ENCODE results near the gene SAPCD2.

SAPCD2 gene

DNA sequence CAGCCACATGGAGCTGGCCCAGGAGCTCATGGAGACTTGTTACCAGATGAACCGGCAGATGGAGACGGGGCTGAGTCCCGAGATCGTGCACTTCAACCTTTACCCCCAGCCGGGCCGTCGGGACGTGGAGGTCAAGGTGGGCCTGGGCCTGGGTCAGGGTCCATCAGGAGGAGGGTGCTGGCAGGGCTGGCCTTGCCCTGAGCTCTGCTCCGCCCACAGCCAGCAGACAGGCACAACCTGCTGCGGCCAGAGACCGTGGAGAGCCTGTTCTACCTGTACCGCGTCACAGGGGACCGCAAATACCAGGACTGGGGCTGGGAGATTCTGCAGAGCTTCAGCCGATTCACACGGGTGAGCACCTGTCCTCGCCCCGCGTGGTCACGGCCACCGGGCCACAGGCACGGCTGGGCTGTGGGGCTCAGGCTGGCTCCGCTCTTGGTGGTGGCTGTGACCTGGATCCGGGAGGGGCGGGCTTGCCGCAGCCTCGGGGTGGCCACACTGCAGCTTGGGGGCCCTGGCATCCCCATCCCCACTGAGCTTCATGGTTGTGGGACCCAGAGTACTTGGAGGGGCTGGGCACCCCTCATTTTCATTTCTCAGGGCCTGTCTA is 37.1 kb upstream of the SAPCD2 start:
- DNase-seq (ENCODE audit: low spot score), result no peak

DNA sequence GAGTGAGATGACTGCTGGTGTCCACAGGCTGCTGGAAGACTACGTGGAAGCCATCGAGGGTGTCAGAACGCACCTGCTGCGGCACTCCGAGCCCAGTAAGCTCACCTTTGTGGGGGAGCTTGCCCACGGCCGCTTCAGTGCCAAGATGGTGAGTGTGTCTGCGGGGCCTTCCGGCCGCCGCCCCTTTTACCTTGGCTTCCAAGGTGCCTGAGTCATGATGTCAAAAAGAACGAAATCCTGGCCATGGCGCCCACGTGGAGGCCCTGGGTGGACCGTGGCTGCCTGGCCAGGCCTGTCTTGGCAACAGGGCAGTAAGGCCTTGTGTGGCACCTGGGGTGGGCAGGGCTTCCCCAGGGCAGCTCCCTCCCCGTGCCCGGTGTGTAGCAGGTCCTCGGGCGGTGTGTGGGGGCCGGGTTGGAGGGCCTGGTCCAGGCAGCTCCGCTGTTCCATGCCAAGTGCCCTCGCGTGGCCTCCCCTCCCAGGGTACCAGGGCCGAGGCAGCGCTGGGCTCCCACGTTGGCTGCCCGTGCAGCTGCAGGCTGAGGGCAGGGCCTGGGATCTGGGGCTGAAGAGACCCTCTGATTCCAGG is 36.4 kb upstream of the SAPCD2 start:
- no peak for DNase-seq (ENCODE audit: low spot score)

DNA sequence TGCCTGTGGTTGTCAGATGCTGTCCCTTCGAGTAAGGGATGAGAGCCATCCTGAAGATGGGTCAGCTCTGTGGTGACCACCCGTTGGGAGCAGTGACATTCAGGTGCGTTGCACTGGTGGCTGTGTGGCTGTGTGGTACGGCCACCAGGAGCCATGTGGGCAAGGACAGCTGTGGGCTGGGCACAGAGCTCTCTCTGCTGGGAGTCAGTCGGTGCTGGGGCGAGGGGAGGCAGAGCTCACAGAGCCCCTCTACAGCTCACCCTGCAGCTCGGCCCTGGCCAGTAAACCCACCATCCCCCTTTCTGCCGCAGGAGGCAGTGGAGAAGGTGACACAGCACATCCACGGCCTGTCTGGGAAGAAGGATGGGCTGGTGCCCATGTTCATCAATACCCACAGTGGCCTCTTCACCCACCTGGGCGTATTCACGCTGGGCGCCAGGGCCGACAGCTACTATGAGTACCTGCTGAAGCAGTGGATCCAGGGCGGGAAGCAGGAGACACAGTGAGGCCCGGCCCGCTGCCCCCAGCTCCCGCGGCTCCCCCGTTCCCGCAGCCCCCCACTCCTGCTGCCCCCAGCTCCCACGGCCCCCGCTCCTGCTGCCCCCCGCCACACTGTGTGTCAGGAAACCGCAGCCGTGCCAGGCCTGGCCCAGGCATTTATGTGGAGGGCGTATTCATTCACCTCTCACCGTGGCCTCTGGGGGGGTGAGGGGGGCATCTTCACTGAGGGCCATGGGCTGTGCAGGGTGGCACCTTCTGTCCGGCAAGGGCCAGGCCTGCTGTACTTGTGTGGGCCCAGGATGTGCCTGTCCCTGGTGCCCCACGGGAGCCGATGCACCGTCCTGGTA is 35.7 kb upstream of the SAPCD2 start:
- DNase-seq (ENCODE audit: low spot score), result no peak

DNA sequence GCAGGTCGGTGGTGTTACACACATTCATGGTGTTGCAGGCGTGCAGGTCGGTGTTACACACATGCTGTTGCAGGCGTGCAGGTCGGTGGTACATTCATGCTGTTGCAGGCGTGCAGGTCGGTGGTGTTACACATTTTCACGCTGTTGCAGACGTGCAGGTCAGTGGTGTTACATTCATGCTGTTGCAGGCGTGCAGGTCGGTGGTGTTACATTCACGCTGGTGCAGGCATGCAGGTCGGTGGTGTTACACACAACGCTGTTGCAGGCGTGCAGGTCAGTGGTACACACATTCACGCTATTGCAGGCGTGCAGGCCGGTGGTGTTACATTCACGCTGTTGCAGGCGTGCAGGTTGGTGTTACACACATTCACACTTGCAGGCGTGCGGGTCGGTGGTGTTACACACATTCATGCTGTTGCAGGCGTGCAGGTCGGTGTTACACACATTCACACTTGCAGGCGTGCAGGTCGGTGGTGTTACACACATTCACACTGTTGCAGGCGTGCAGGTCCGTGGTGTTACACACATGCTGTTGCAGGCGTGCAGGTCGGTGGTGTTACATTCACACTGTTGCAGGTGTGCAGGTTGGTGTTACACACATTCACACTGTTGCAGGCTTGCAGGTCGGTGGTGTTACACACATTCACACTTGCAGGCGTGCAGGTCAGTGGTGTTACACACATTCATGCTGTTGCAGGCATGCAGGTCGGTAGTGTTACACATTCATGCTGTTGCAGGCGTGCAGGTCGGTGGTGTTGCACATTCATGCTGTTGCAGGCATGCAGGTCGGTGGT is 33.0 kb upstream of the SAPCD2 start:
- DNase-seq (ENCODE audit: low spot score), result no peak

DNA sequence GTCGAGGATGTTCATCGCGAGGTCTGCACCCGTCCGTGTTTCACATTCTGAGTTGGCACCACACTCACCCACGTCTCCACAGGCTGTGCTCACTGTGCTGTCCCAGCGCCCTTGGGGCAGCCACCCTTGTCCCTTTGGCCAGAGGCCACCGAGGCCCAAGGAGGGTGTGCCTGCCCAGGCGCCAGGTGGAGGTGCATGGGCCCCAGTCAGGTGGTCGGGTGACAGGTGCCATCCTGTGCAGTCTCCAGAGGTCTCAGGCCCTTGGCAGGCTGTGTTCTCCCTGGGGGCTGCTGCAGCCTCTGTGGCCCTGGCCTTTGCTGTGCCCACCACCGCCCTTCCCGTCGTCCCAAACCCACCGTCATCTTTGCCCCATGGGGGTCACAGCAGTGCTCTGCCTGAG is 28.9 kb upstream of the SAPCD2 start:
- DNase-seq (ENCODE audit: low spot score), result no peak

DNA sequence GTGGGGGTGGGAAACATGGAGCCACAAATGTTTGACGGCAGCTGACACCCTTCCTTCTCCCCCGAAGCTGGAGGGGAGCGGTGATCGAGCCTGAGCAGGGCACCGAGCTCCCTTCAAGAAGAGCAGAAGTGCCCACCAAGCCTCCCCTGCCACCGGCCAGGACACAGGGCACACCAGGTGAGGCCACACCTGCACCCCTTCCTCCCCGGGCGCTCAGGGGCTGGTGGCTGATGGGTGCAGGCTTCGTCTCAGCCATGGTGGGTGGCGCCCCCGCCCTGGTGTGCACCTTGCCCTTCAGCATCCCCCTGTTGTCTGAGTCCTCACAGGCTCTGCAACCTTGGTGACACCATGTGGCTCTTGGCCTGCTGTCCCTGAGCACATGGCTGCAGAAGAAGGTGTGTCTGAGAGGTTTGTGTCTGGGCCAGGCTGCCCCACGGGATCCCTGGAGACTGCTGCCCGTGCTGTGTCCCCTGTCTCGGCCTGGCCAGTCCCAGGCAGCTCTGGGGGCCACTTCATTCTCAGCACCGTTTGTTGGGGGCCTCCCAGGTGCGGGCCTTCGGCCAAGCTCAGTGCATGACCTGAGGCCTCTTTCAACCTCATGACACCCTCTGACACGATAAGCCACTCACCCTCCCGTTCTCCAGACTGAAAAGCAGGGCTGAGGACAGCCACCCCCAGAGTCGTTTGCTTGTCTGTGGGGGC is 27.6 kb upstream of the SAPCD2 start:
- no peak for DNase-seq (ENCODE audit: low spot score)

DNA sequence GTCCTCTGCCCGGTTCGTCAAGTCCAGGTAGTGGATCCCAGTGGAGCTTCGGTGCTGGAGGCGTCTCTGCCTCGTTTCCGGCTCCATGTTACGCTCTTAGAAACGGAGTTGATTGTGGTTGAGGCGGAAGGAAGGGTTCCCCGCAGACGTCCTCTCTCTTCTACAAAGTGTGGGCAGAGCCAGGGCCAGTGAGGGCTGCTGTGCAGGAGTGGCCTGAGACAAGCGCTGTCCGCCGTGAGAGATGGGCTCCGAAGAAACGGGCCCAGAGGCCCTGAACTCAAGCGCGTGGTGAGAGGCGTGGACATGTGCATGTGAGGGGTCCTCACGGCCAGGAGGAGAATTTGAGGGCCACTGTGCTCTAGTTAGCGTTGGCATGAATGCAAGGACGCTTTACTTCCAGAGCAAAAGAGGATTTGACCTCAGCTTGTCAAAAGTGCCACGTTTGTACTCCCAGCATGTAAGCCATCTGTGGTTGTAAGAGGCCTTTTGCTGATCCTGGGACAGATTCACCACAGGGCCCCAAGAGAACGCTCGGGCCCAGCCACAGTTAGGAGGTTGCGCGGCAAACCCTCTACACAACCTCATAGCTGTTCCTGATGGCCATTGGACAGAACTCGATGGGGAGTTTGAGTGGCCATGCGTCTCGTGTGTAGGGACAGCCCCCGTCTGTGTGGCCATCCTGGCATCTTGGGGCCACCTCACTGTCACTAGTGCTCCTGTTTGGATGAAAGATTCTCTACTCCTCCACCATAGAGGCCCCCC is 26.6 kb upstream of the SAPCD2 start:
- DNase-seq (ENCODE audit: low spot score), result no peak

DNA sequence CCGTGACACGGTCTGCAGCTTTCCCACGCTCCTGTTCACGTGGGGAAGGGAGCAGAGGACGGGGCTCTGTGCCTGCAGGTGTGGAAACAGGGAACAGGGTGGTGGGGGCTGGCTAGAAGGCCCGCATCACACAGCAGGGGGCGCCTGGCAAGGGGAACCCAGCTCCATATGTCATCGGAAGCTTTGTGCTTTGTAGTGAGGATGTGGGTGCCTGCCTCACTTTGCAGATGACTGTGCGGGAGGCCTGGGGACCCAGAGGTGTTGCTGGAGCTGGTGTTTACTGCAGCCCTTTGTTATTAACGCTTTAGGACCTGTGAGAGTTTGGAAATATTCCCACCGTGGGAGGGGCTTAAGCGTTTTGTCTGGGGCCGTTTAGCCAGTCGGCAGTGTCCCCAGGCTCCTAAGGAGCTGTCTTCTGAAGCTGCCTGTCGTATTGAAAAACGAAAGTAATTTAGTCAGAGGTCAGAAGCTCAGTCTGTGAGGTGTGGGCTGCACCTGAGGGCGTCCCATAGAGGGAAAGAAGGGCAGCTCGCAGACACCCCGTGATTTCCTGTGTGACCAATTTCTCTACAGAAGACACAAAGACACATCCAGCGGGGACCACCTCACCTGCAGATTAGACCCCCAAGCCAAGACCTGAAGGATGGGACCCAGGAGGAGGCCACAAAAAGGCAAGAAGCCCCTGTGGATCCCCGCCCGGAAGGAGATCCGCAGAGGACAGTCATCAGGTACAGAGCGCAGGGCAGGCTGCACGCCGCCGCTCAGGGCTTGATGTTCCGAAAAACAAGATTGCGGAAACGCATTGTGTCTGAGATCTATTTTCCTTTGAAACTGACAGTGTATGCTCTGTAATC is 25.5 kb upstream of the SAPCD2 start:
- DNase-seq (ENCODE audit: low spot score), result no peak

DNA sequence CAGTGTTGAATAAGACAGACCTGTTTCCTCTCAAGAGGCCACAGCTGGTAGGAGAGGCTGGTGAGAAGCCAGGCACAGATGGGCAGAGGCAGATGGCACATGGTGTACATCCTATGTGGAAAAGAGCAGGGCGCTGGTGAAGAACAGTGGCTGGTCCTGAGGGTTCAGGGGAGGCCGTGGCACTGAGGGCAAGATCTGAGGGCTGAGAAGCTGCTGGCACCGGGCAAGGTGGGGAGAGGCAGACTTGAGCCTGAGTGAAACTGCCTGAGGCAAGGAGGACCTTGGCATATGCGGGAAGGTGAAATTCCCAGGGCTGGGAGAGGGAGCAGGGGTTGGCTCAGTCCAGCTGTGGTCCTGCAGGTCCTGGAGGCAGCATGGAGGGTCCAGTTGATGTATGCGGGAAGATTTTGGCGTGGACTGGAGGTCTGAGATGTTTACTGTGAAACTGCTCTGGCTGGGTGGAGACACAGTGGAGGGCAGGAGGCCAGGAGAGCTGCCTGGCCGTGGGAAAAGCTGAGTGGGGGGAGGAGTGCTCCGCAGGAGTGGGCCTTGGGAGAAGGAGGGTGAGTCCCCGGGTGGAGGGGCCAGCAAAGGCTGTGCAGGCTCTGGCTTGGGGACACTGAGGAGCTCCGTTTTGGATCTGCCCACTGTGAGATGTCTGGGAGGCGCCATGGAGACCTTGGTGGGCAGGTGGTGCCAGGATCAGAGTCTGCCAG is 19.0 kb upstream of the SAPCD2 start:
- no peak for DNase-seq (ENCODE audit: low spot score)

DNA sequence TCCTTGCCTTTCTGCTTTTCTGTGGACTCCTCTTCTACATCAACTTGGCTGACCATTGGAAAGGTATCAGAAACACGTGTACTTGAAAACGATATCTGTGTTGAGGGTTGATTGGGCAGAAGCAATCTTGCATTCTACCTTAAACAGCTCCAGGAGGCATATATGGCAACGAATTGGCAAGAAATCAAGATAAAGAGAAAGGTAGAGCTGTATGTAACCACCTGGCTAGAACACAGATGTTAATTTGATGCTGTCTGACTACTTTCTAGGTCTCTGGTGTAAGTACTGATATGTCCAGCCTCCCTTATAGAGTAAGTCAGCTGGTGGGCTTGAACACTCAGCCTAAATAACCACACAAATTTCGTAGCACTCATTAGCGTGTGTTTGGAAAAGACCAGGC is 17.8 kb upstream of the SAPCD2 start:
- DNase-seq (ENCODE audit: low spot score), result no peak

DNA sequence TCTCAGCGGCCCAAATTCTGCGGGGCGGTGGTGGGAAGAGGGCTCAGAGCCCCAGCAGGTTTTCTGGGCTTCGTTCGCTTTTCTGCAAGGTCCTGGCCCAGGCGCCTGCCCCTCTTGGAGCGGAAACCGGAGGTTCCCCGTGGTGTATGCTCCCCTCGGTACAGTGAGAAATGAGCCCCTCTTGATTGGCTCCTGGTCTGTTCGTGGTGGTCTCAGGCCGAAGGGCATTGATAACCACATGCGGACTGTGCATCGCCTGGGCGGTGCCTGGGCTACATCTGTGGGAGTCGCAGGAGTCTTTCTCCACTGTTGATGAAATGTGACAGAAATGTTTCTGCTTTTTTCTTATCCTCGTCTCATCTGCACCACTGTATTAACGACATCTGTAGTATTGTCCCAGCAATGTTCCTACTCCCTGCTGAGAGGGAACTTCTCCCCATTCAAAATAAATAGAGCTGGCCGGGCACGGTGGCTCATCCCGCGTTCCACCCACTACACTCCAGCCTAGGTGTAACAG is 17.1 kb upstream of the SAPCD2 start:
- DNase-seq (ENCODE audit: low spot score), result no peak

DNA sequence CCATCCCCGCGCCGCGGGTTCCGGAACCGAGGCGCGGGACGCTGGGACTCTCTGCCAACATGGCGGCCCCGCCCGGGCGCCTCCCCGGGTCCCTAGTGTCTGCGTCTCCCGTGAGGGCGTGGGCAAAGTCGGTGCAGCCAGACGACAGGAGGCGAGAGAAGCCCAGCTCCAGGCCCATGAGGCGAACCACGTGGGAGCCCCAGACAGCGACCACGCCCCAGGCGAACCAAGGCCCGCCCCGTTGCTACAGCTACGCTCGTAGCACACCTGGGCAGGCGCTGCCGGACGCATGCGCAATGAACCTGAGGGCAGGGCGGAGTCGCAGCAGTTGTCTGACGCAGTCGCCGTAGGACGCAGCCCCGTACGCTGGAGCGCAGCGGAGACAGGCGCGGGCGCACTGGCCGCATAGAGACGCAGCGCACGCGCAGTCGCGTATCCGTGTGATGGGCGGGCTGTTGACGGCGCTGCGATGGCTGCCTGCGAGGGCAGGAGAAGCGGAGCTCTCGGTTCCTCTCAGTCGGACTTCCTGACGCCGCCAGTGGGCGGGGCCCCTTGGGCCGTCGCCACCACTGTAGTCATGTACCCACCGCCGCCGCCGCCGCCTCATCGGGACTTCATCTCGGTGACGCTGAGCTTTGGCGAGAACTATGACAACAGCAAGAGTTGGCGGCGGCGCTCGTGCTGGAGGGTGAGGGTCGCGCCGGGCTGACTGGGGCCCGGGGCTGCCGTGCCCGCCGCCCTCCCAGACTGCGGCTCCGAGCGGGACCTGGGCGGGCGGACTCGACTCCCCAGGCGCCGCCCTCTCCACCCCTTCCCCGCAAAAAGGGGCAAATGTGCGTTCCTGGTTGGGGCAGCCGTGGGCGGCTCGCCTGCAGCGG is 16.4 kb upstream of the SAPCD2 start, which contains the start of gene MAN1B1:
Gene MAN1B1 (plus strand): TSS at position 455 of the 878 bp plus-strand sequence. CDS start 15 bp downstream, at position 470.
- DNase-seq (ENCODE audit: low spot score), result peak; percentile 100

DNA sequence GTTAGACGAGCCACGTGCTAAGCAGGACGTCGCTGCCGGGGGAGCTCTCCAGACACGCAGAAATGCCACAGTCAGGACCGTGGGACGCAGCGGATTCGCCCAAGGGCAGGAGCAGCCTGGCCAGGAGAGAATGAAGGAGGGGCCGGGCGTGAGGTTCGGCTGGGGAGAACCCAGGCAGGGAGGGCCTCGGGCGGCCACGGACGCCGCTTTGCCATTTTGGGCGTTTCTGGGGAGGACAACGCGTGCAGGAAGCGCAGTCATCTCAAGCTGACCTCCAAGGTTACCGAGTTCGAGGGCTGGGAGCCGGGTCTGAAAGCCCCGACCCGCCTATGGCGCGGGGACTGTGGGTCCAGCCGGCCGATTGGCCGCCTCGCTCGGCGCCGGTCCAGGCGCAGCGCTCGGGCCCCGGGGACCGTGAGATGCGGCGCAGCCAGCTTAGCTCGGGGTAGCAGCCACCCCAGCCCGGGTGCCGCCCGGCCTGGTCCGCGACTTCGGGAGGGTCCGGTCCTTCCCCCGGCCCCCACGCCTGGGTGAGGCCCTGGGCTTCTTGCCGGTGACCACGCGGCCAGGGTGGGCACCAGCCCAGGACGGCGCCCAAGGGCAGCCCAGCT is 15.7 kb upstream of the SAPCD2 start:
- DNase-seq (ENCODE audit: low spot score), result peak; percentile 54

DNA sequence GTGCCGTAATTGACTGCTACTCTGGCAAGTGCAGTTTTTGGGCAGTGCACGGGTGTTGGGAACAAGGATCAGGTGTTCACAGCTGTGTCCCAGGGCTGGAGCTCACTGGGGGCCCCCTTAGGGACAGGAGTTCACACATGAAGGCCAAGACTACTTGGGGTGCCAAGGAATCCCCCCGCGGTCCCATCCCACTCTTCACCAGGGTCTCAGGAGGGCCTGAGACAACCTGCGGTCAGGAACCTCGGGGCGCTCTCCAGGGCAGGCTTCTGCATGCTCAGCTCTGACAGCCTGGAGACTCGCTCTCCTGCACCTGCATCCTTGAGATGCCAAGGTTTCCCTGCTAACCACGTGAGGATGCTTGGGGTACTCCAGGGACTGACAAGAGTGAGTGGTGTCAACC is 14.2 kb upstream of the SAPCD2 start:
- DNase-seq (ENCODE audit: low spot score), result peak; percentile 22

DNA sequence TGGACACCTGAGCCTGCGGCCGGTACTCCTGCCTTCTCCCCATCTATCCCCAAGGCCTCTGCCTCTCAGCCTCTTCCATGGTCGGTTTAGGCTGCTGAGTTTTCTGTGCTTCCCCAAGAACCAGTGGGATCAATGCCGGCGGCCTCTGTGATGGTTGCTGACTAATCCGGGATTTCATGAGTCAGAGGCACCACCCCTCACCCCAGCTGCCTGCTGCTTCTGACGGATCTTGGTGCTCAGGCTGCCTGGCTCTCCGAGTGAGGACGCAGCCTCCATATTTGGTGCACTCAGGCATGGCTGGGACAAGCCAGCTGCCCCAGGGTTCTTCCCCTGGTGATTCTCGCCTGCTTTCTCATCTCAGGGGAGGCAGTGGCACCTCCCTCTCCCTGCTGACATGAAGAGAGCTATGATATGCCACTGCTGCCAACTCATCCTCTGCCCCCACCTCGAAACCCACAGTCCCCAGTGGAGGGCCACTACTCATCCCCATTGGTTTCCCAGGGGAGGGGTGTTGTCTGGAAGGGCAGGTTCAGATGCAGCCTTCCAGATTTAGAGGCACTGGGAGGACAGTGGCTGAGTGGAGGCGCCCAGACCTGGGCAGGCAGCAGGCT is 13.1 kb upstream of the SAPCD2 start:
- DNase-seq (ENCODE audit: low spot score), result peak; percentile 100

DNA sequence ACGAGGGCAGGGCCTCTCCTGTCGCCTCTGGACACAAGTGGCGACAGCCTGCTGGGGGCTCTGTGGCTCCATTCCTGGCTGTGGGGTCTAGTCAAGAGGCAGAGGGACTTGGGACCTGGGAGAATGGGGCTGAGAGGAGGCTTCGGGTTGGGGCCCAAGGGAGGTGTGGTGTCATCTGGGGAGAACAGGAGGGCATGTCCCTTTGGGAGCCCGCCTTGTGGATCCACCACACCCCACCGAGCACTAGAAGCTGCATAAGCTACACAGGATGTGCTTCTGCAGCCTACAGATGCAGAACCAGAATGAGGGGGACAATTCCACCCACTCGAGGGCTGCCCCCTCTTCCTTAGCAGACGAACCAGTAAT is 12.6 kb upstream of the SAPCD2 start:
- DNase-seq (ENCODE audit: low spot score), result no peak

DNA sequence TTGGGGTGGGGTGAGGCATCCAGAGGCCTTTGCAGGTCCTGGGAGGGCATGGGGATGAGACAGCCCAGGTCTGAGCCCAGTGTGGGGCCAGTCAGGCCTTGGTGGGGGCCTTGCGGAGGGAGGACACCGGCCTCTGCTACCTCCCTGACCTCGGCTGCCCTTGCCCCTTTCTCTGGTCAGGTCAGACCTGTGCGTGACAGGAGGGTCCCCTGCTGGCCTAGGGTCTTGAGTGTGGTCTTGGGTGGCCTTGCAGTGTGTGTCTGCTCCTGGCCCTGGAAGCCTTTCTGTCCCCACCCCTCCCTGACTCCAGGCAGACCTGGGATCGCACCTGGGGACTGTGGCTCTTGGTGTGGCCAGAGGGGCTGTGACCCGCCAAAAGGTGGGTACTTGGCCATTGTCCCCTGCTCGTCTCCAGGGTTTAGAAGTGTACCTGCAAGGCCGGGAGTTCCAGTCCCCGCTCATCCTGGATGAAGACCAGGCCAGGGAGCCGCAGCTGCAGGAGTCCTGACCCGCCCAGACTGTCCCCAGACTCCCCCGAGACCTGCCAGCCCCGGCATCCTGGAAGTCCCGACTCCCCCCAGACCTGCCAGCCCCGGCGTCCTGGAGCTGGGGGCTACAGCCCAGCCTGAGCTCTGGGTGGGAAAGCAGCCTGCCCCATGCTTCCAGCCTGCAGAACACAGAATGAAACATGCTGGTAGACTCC is 12.0 kb upstream of the SAPCD2 start:
- DNase-seq (ENCODE audit: low spot score), result no peak
